WTC11 (cell line): ENCODE measurements around the gene TET1. TPM values are rescaled to one million over a fixed set of nuclear protein-coding genes. Genes with fewer than 3 reads are reported as not detected.

ENCODE experiments used
- ATAC-seq: fragments of 200-7000 bp; cut with Tn5 transposase; 2 replicates; pipeline ENCODE4 v1.10.0; 2021; ENCODE audit warnings: mild to moderate bottlenecking, moderate library complexity
- CTCF ChIA-PET: fragments of 300-600 bp; sonication (Branson Sonifier 250); formaldehyde crosslinking; loops from one replicate; lab custom pipeline; 2021; ENCODE audit warnings: antibody characterized with exemption; lab: Charles Lee
- POLR2A ChIA-PET: fragments of 350-600 bp; sonication (Branson Sonifier 250); formaldehyde crosslinking; loops from one replicate; lab custom pipeline; 2021; ENCODE audit warnings: antibody characterized with exemption; lab: Charles Lee
- DNase-seq: peaks from one replicate; pipeline ENCODE4 v3.0.0; 2021; ENCODE audit warnings: low spot score
- H3K27ac Mint-ChIP-seq: 2 replicates; pipeline ENCODE4 v1.8.0; 2021; ENCODE audit warnings: mixed read lengths
- H3K27me3 Mint-ChIP-seq: 2 replicates; pipeline ENCODE4 v1.8.0; 2021; ENCODE audit warnings: low read depth, mild to moderate bottlenecking, moderate library complexity, mixed read lengths
- H3K36me3 Mint-ChIP-seq: 2 replicates; pipeline ENCODE4 v1.8.0; 2021; ENCODE audit warnings: mixed read lengths
- H3K4me1 Mint-ChIP-seq: 2 replicates; pipeline ENCODE4 v1.8.0; 2022; ENCODE audit warnings: mixed read lengths
- H3K4me3 Mint-ChIP-seq: 2 replicates; pipeline ENCODE4 v1.8.0; 2021; ENCODE audit warnings: mild to moderate bottlenecking, moderate library complexity, mixed read lengths
- H3K9me3 Mint-ChIP-seq: 2 replicates; pipeline ENCODE4 v1.8.0; 2021; ENCODE audit warnings: mixed read lengths
- CDX4 ChIP-seq: fragments of 250-450 bp; sonication (Bioruptor Pico); IDR thresholded peaks from 2 replicates; pipeline ENCODE4 v1.9.0; 2021; ENCODE audit warnings: moderate library complexity, mild to moderate bottlenecking, inconsistent platforms, borderline replicate concordance
- ELF4 ChIP-seq: sonication (generic); formaldehyde crosslinking; IDR thresholded peaks from 2 replicates; pipeline ENCODE4 v1.8.1; 2022; ENCODE audit warnings: low read depth, mild to moderate bottlenecking, moderate library complexity, missing genetic modification reagents
- EMX1 ChIP-seq: fragments of 250-450 bp; sonication (Bioruptor Pico); IDR thresholded peaks from 2 replicates; pipeline ENCODE4 v1.8.0; 2021; ENCODE audit warnings: mild to moderate bottlenecking
- FOXJ3 ChIP-seq: sonication (generic); formaldehyde crosslinking; IDR thresholded peaks from 2 replicates; pipeline ENCODE4 v1.9.0; 2021; ENCODE audit warnings: missing genetic modification reagents, mild to moderate bottlenecking, borderline replicate concordance
- FOXP4 ChIP-seq: sonication (generic); formaldehyde crosslinking; IDR thresholded peaks from 2 replicates; pipeline ENCODE4 v1.8.0; 2022; ENCODE audit warnings: mild to moderate bottlenecking, missing genetic modification reagents
- IRF1 ChIP-seq: sonication (generic); formaldehyde crosslinking; IDR thresholded peaks from 2 replicates; pipeline ENCODE4 v1.8.0; 2023; ENCODE audit warnings: missing genetic modification reagents
- MYBL2 ChIP-seq: sonication (generic); formaldehyde crosslinking; IDR thresholded peaks from 2 replicates; pipeline ENCODE4 v1.8.1; 2023; ENCODE audit warnings: mild to moderate bottlenecking, moderate library complexity, missing genetic modification reagents
- TEAD4 ChIP-seq: sonication (generic); formaldehyde crosslinking; IDR thresholded peaks from 2 replicates; pipeline ENCODE4 v1.8.0; 2022; ENCODE audit warnings: mild to moderate bottlenecking, missing genetic modification reagents
- USF2 ChIP-seq: sonication (generic); formaldehyde crosslinking; IDR thresholded peaks from 2 replicates; pipeline ENCODE4 v1.8.1; 2023; ENCODE audit warnings: mild to moderate bottlenecking, missing genetic modification reagents, moderate library complexity
- ZNF121 ChIP-seq: sonication (generic); formaldehyde crosslinking; IDR thresholded peaks from 2 replicates; pipeline ENCODE4 v1.8.0; 2023; ENCODE audit warnings: missing genetic modification reagents
- ZNF317 ChIP-seq: sonication (generic); formaldehyde crosslinking; IDR thresholded peaks from 2 replicates; pipeline ENCODE4 v1.8.1; 2023; ENCODE audit warnings: low read depth, mild to moderate bottlenecking, moderate library complexity, missing genetic modification reagents, borderline replicate concordance
- ZSCAN18 ChIP-seq: fragments of 250-450 bp; sonication (Bioruptor Pico); IDR thresholded peaks from 2 replicates; pipeline ENCODE4 v2.1.2; 2022; ENCODE audit warnings: mild to moderate bottlenecking, moderate library complexity
- total RNA-seq: library from RNA; stranded (reverse); gene quantifications from 3 replicates; pipeline ENCODE4 v1.2.3, GENCODE V29; 2021
- TF ChIP-seq, protein P1 (sequence below): sonication (generic); formaldehyde crosslinking; IDR thresholded peaks from 2 replicates; pipeline ENCODE4 v1.8.0; 2022; ENCODE audit warnings: missing genetic modification reagents
- TF ChIP-seq, protein P2 (sequence below): sonication (generic); formaldehyde crosslinking; IDR thresholded peaks from 2 replicates; pipeline ENCODE4 v1.8.0; 2023; ENCODE audit warnings: mild to moderate bottlenecking, missing genetic modification reagents

The TET1 gene
- total RNA-seq, 1 experiment from 2014 or later, result 71.4 TPM

DNA sequence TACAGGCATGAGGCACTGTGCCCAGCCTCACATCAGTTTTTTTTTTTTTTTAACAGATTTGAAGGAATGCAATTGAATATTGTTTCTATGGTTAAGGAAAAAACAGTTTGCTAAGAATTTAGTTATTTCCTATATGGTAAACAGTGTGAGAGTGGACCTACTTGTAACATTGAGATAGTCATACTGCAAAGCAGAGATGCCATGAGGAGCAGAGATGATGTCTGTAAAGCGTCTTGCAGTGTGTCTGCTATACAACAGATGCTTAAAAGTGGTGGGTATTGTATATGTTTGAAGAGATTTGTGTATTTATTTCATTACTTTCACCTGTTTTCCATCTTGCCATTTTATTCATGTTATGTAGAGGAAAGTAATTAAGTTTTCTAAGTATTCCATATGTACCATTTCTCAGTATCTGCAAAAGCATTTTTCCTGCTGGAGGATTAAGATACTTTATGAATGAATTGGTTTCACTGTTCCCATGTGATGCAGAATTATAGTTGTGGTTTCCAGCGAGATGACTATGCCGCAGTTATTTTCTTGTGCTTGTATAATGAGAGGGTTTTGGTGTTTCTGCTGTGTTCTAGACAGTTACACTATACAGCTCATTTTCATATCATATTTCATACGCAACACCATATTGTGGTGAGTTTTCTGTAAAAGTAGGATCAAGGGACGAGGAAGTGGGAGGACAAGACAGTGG, 26.6 kb downstream of the TET1 start:
- no peak for ATAC-seq

GRCh38 chr10:68594405-68594804, 34.3 kb downstream of the TET1 start:
- POLR2A ChIA-PET, result no interaction called here
- peak overlapping the region; percentile 70 for H3K27ac Mint-ChIP-seq
- CTCF ChIA-PET, result interaction anchor here (0.6 kb wide), 1 partner anchor 181 kb away, joined by 4 read pairs; no protein-coding TSS in a partner anchor
- no peaks in the 10 kb centered on the region for H3K9me3 Mint-ChIP-seq
- no peak overlapping the region for H3K4me3 Mint-ChIP-seq
- TF ChIP-seq EMX1 (CRISPR knock-in tag) (no peak), ZNF317 (CRISPR knock-in tag) (no peak), FOXP4 (CRISPR knock-in tag) (no peak), ZSCAN18 (no peak)
- TF ChIP-seq, protein P1, sequence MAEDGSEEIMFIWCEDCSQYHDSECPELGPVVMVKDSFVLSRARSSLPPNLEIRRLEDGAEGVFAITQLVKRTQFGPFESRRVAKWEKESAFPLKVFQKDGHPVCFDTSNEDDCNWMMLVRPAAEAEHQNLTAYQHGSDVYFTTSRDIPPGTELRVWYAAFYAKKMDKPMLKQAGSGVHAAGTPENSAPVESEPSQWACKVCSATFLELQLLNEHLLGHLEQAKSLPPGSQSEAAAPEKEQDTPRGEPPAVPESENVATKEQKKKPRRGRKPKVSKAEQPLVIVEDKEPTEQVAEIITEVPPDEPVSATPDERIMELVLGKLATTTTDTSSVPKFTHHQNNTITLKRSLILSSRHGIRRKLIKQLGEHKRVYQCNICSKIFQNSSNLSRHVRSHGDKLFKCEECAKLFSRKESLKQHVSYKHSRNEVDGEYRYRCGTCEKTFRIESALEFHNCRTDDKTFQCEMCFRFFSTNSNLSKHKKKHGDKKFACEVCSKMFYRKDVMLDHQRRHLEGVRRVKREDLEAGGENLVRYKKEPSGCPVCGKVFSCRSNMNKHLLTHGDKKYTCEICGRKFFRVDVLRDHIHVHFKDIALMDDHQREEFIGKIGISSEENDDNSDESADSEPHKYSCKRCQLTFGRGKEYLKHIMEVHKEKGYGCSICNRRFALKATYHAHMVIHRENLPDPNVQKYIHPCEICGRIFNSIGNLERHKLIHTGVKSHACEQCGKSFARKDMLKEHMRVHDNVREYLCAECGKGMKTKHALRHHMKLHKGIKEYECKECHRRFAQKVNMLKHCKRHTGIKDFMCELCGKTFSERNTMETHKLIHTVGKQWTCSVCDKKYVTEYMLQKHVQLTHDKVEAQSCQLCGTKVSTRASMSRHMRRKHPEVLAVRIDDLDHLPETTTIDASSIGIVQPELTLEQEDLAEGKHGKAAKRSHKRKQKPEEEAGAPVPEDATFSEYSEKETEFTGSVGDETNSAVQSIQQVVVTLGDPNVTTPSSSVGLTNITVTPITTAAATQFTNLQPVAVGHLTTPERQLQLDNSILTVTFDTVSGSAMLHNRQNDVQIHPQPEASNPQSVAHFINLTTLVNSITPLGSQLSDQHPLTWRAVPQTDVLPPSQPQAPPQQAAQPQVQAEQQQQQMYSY (CRISPR knock-in tag), result no peak
- TF ChIP-seq, all 79 proteins: peak for 0
- peaks cover 32% of the 10 kb centered on the region for H3K4me1 Mint-ChIP-seq
- DNase-seq (no peak), ATAC-seq (no peak)
- peaks cover 18% of the 10 kb centered on the region for H3K36me3 Mint-ChIP-seq
- no peaks in the 10 kb centered on the region for H3K27me3 Mint-ChIP-seq

More for the DNA sequence above, 26.6 kb downstream of the TET1 start:
- Mint-ChIP-seq H3K4me1 (peaks cover 7% of the 10 kb centered on the region; the same call in 1 of the 2 replicates), H3K36me3 (peaks cover 43% of the 10 kb centered on the region)
- DNase-seq, result no peak
- POLR2A ChIA-PET, result no interaction called here
- TF ChIP-seq, protein P2, sequence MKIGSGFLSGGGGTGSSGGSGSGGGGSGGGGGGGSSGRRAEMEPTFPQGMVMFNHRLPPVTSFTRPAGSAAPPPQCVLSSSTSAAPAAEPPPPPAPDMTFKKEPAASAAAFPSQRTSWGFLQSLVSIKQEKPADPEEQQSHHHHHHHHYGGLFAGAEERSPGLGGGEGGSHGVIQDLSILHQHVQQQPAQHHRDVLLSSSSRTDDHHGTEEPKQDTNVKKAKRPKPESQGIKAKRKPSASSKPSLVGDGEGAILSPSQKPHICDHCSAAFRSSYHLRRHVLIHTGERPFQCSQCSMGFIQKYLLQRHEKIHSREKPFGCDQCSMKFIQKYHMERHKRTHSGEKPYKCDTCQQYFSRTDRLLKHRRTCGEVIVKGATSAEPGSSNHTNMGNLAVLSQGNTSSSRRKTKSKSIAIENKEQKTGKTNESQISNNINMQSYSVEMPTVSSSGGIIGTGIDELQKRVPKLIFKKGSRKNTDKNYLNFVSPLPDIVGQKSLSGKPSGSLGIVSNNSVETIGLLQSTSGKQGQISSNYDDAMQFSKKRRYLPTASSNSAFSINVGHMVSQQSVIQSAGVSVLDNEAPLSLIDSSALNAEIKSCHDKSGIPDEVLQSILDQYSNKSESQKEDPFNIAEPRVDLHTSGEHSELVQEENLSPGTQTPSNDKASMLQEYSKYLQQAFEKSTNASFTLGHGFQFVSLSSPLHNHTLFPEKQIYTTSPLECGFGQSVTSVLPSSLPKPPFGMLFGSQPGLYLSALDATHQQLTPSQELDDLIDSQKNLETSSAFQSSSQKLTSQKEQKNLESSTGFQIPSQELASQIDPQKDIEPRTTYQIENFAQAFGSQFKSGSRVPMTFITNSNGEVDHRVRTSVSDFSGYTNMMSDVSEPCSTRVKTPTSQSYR (CRISPR knock-in tag), result no peak
- TF ChIP-seq ZNF121 (CRISPR knock-in tag) (no peak), FOXJ3 (CRISPR knock-in tag) (no peak), MYBL2 (no peak), USF2 (CRISPR knock-in tag) (no peak), IRF1 (CRISPR knock-in tag) (no peak), TEAD4 (no peak), CDX4 (CRISPR knock-in tag) (no peak), ELF4 (CRISPR knock-in tag) (no peak)
- TF ChIP-seq, all 79 proteins: peak for 0
- Mint-ChIP-seq H3K4me3 (no peak overlapping the region), H3K9me3 (no peaks in the 10 kb centered on the region), H3K27ac (peak overlapping the region; percentile 67), H3K27me3 (no peaks in the 10 kb centered on the region)
- CTCF ChIA-PET, result no interaction called here
